Vagina (tissue), 2 donors: ENCODE measurements around the gene ACSS1.

Experiments
- POLR2A ChIP-seq, 2 donors: fragments of 450-650 bp; IDR thresholded peaks; one replicate each; pipeline ENCODE4 v1.6.1; 2017; ENCODE audit warnings: antibody characterized with exemption in 2 of 2, mild to moderate bottlenecking in 2 of 2, moderate library complexity in 2 of 2
- POLR2AphosphoS5 ChIP-seq, 2 donors: sonication (generic); formaldehyde crosslinking; IDR thresholded peaks; one replicate each; pipeline ENCODE4 v1.9.0; 2017; ENCODE audit warnings: antibody characterized with exemption in 2 of 2, mild to moderate bottlenecking in 2 of 2, low read depth in 1 of 2; ENCODE audit not compliant: insufficient read depth in 1 of 2
- TF ChIP-seq, protein P1 (sequence below), 3 experiments: fragments of 450-650 bp in 2 of 3; fragments of 200-600 bp in 1 of 3; sonication (generic) in 1 of 3; IDR thresholded peaks; one replicate each; pipeline ENCODE4 v1.5.1; 2017 to 2019; ENCODE audit warnings: antibody characterized with exemption in 3 of 3, mild to moderate bottlenecking in 2 of 3, moderate library complexity in 2 of 3

DNA sequence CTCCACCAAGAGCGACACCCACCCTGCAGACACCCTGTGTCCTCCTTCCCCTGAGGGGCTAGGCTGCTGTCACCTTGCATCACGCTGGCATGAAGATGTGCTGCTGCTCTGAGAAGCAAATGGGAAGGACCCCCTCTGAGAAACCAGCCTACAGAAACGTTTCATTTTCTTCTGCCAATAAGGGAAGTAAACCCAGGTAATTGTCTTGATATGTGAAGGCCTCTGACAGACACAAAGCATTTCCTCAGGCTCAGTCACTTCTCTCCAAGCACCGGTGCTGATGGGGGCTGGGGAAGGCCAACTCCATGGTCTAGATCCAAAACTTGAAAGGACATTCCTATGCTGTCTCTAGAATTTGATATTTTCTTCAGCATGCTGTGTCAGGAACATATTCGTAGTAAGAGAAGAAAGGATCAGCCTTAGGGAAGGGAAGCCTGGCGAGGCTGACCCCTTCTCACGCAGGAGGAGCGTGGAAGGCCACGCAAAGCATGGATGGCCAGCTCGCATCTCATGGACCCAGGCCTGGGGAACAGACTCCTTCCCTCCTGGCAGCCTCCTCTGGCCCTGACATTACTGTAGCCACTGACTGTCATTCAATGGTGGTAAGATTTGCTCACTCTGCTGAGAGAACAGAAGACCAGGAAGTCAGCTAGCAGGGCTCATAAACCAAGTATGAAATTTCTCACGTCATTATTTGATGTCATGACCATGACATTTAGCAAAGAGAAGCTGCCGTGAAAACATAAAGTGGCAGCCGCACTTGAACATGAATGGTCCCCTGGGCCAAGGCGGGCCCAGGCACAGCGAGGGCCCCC lies 20.4 kb downstream of the ACSS1 start:
- TF ChIP-seq, protein P1, sequence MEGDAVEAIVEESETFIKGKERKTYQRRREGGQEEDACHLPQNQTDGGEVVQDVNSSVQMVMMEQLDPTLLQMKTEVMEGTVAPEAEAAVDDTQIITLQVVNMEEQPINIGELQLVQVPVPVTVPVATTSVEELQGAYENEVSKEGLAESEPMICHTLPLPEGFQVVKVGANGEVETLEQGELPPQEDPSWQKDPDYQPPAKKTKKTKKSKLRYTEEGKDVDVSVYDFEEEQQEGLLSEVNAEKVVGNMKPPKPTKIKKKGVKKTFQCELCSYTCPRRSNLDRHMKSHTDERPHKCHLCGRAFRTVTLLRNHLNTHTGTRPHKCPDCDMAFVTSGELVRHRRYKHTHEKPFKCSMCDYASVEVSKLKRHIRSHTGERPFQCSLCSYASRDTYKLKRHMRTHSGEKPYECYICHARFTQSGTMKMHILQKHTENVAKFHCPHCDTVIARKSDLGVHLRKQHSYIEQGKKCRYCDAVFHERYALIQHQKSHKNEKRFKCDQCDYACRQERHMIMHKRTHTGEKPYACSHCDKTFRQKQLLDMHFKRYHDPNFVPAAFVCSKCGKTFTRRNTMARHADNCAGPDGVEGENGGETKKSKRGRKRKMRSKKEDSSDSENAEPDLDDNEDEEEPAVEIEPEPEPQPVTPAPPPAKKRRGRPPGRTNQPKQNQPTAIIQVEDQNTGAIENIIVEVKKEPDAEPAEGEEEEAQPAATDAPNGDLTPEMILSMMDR (IDR thresholded peaks at IDR 0.05) = no peak
- TF ChIP-seq POLR2AphosphoS5 (IDR thresholded peaks at IDR 0.05; ENCODE audit: insufficient read depth in 1 of 2, low read depth in 1 of 2) (no peak), POLR2A (IDR thresholded peaks at IDR 0.05) (no peak)
